Chondrocyte (in vitro differentiated cells): ENCODE data around the gene SNX19. TPM values are rescaled to one million over a fixed set of nuclear protein-coding genes. Genes with fewer than 3 reads are reported as not detected.
"Not testable (repeated sequence)": the region's sequence is repeated elsewhere in the genome, so short reads cannot be mapped to it uniquely, and the experiment has no call there.

Experiments
- DNase-seq: peaks from one replicate; pipeline ENCODE4 v3.0.0; 2021; ENCODE audit warnings: mixed read lengths, low spot score
- H3K27ac Mint-ChIP-seq: one replicate; pipeline ENCODE4 v1.8.0; 2021; ENCODE audit warnings: mild to moderate bottlenecking, moderate library complexity, mixed read lengths; ENCODE audit not compliant: unreplicated experiment
- H3K27me3 Mint-ChIP-seq: 2 replicates; pipeline ENCODE4 v1.8.0; 2021; ENCODE audit warnings: low read depth, mixed read lengths
- H3K36me3 Mint-ChIP-seq: 2 replicates; pipeline ENCODE4 v1.8.0; 2021; ENCODE audit warnings: low read depth, mixed read lengths
- H3K4me1 Mint-ChIP-seq: 2 replicates; pipeline ENCODE4 v1.8.0; 2021; ENCODE audit warnings: low read depth, mild to moderate bottlenecking, mixed read lengths
- H3K4me3 Mint-ChIP-seq: one replicate; pipeline ENCODE4 v1.8.0; 2021; ENCODE audit warnings: mild to moderate bottlenecking, moderate library complexity, mixed read lengths; ENCODE audit not compliant: unreplicated experiment
- H3K9me3 Mint-ChIP-seq: 2 replicates; pipeline ENCODE4 v1.8.0; 2021; ENCODE audit warnings: low read depth, mixed read lengths
- CTCF ChIP-seq: fragments of 200-600 bp; sonication (generic); IDR thresholded peaks from 2 replicates; pipeline ENCODE4 v1.5.0; 2021; ENCODE audit warnings: antibody characterized with exemption, mild to moderate bottlenecking, moderate library complexity
- total RNA-seq: library from RNA; stranded (reverse); gene quantifications from 3 replicates; pipeline ENCODE4 v1.2.1, GENCODE V29; 2021

The SNX19 gene
- total RNA-seq, 1 donor from 2014 or later: 55.8 TPM

GRCh38 chr11:130861902-130862860 lies 54.1 kb downstream of the SNX19 start:
- Mint-ChIP-seq H3K4me1 (peaks cover 58% of the 10 kb centered on the region), H3K4me3 (no peak overlapping the region), H3K36me3 (no peaks in the 10 kb centered on the region), H3K27ac (peak overlapping the region; percentile 84), H3K27me3 (no peaks in the 10 kb centered on the region), H3K9me3 (no peaks in the 10 kb centered on the region)
- DNase-seq: no peak
- TF ChIP-seq CTCF: peak; percentile 100

- no peak for DNase-seq
- peaks cover 54% of the 10 kb centered on the region for H3K4me1 Mint-ChIP-seq
- TF ChIP-seq CTCF: no peak
- no peak overlapping the region for H3K27ac Mint-ChIP-seq
- no peaks in the 10 kb centered on the region for H3K9me3 Mint-ChIP-seq
- H3K36me3 Mint-ChIP-seq: peaks cover 4% of the 10 kb centered on the region
- no peak overlapping the region for H3K4me3 Mint-ChIP-seq
- H3K27me3 Mint-ChIP-seq: no peaks in the 10 kb centered on the region
Measured at GRCh38 chr11:130861283-130861682, 55.0 kb downstream of the SNX19 start.

GRCh38 chr11:130859886-130860285 lies 56.4 kb downstream of the SNX19 start:
- Mint-ChIP-seq H3K9me3 (no peaks in the 10 kb centered on the region), H3K27ac (no peak overlapping the region), H3K36me3 (peaks cover 4% of the 10 kb centered on the region), H3K4me1 (peaks cover 40% of the 10 kb centered on the region), H3K4me3 (no peak overlapping the region), H3K27me3 (no peaks in the 10 kb centered on the region)
- DNase-seq: no peak
- no peak for TF ChIP-seq CTCF

GRCh38 chr11:130858215-130858614 lies 58.1 kb downstream of the SNX19 start:
- no peaks in the 10 kb centered on the region for H3K27me3 Mint-ChIP-seq
- TF ChIP-seq CTCF: no peak
- no peak overlapping the region for H3K27ac Mint-ChIP-seq
- H3K4me3 Mint-ChIP-seq: no peak overlapping the region
- peaks cover 26% of the 10 kb centered on the region for H3K4me1 Mint-ChIP-seq
- no peaks in the 10 kb centered on the region for H3K9me3 Mint-ChIP-seq
- peaks cover 4% of the 10 kb centered on the region for H3K36me3 Mint-ChIP-seq
- no peak for DNase-seq

GRCh38 chr11:130855707-130856106 lies 60.6 kb downstream of the SNX19 start:
- DNase-seq, H3K9me3 Mint-ChIP-seq, H3K27ac Mint-ChIP-seq, H3K27me3 Mint-ChIP-seq, H3K4me1 Mint-ChIP-seq, H3K36me3 Mint-ChIP-seq, H3K4me3 Mint-ChIP-seq: not testable (repeated sequence)
